HUES64 (cell line): ENCODE data around the gene FAT2.
"Not testable (repeated sequence)": the region's sequence is repeated elsewhere in the genome, so short reads cannot be mapped to it uniquely, and the experiment has no call there.

Experiments used
- H3K27ac ChIP-seq: 2 replicates; pipeline ENCODE4 v1.7.0; 2013; ENCODE audit warnings: low read depth, low read length, inconsistent platforms
- H3K27me3 ChIP-seq: 2 replicates; pipeline ENCODE4 v1.6.1; 2013; ENCODE audit warnings: mild to moderate bottlenecking, low read length; ENCODE audit not compliant: insufficient read depth
- H3K36me3 ChIP-seq: 2 replicates; pipeline ENCODE4 v1.6.1; 2013; ENCODE audit warnings: mild to moderate bottlenecking, low read length; ENCODE audit not compliant: insufficient read depth
- H3K4me1 ChIP-seq: 2 replicates; pipeline ENCODE4 v1.6.1; 2013; ENCODE audit warnings: mild to moderate bottlenecking, low read length, moderate library complexity; ENCODE audit not compliant: insufficient read depth
- H3K4me3 ChIP-seq: 2 replicates; pipeline ENCODE4 v1.5.1; 2013; ENCODE audit warnings: mild to moderate bottlenecking, low read length, moderate library complexity
- H3K9ac ChIP-seq: 2 replicates; pipeline ENCODE4 v1.6.1; 2013; ENCODE audit warnings: mild to moderate bottlenecking, low read depth, low read length
- H3K9me3 ChIP-seq: 2 replicates; pipeline ENCODE4 v1.6.1; 2013; ENCODE audit warnings: low read depth, low read length; ENCODE audit not compliant: insufficient read depth
- WGBS: fragments of 150-250, 120-280 bp; methylation state at CpG from one replicate; pipeline ENCODE4 v1.1.7; 2013; ENCODE audit warnings: missing lambda C conversion rate; 5-methylcytosine and 5-hydroxymethylcytosine counted together

The FAT2 gene

GRCh38 chr5:151596828-151597539, 5.9 kb upstream of the FAT2 start:
- Histone ChIP-seq H3K27me3 (no peaks in the 10 kb centered on the region), H3K27ac (no peak overlapping the region)
- 25% methylated on average over 2 of the region's 2 CpGs for WGBS

GRCh38 chr5:151595411-151595826, 4.3 kb upstream of the FAT2 start:
- Histone ChIP-seq H3K27me3 (peaks cover 2% of the 10 kb centered on the region; the same call in 1 of the 2 replicates), H3K9me3 (no peaks in the 10 kb centered on the region), H3K4me1 (peaks cover 22% of the 10 kb centered on the region), H3K9ac (no peak overlapping the region), H3K27ac (no peak overlapping the region), H3K36me3 (no peaks in the 10 kb centered on the region), H3K4me3 (no peak overlapping the region)
- WGBS: 85% methylated on average over 11 of the region's 11 CpGs

More at GRCh38 chr5:151596828-151597539, 5.9 kb upstream of the FAT2 start:
- H3K9ac ChIP-seq: no peak overlapping the region
- peaks cover 22% of the 10 kb centered on the region for H3K4me1 ChIP-seq
- H3K9me3 ChIP-seq: no peaks in the 10 kb centered on the region
- no peak overlapping the region for H3K4me3 ChIP-seq
- H3K36me3 ChIP-seq: no peaks in the 10 kb centered on the region

- H3K36me3 ChIP-seq: no peaks in the 10 kb centered on the region
These were observed 1.8 kb upstream of the FAT2 start for GRCh38 chr5:151592855-151593408.

GRCh38 chr5:151589878-151590570, 1.1 kb downstream of the FAT2 start:
- no peak overlapping the region for H3K27ac ChIP-seq
- WGBS: 83% methylated on average over 6 of the region's 6 CpGs
- H3K36me3 ChIP-seq: no peaks in the 10 kb centered on the region

More at GRCh38 chr5:151592855-151593408, 1.8 kb upstream of the FAT2 start:
- Histone ChIP-seq H3K9me3 (no peaks in the 10 kb centered on the region), H3K27ac (no peak overlapping the region), H3K4me3 (no peak overlapping the region), H3K4me1 (peaks cover 19% of the 10 kb centered on the region), H3K27me3 (peaks cover 8% of the 10 kb centered on the region; the same call in 1 of the 2 replicates), H3K9ac (no peak overlapping the region)
- 80% methylated on average over 10 of the region's 10 CpGs for WGBS

GRCh38 chr5:151587796-151588555, 3.2 kb downstream of the FAT2 start:
- WGBS: 94% methylated on average over 5 of the region's 5 CpGs
- H3K4me3 ChIP-seq: no peak overlapping the region
- H3K27ac ChIP-seq: no peak overlapping the region
- no peaks in the 10 kb centered on the region; the same call in 1 of the 2 replicates for H3K4me1 ChIP-seq
- H3K27me3 ChIP-seq: peaks cover 8% of the 10 kb centered on the region; the same call in 1 of the 2 replicates
- H3K36me3 ChIP-seq: no peaks in the 10 kb centered on the region
- H3K9ac ChIP-seq: no peak overlapping the region
- H3K9me3 ChIP-seq: no peaks in the 10 kb centered on the region

More at GRCh38 chr5:151589878-151590570, 1.1 kb downstream of the FAT2 start:
- Histone ChIP-seq H3K4me3 (no peak overlapping the region), H3K9ac (no peak overlapping the region), H3K27me3 (peaks cover 8% of the 10 kb centered on the region; the same call in 1 of the 2 replicates), H3K4me1 (no peaks in the 10 kb centered on the region; the same call in 1 of the 2 replicates), H3K9me3 (no peaks in the 10 kb centered on the region)

GRCh38 chr5:151585970-151586369, 5.2 kb downstream of the FAT2 start:
- H3K27ac ChIP-seq: no peak overlapping the region
- H3K4me3 ChIP-seq: no peak overlapping the region
- peaks cover 8% of the 10 kb centered on the region; the same call in 1 of the 2 replicates for H3K4me1 ChIP-seq
- no peaks in the 10 kb centered on the region for H3K36me3 ChIP-seq
- H3K27me3 ChIP-seq: peaks cover 8% of the 10 kb centered on the region; the same call in 1 of the 2 replicates
- no peaks in the 10 kb centered on the region for H3K9me3 ChIP-seq
- no peak overlapping the region for H3K9ac ChIP-seq
- 92% methylated on average over 10 of the region's 10 CpGs for WGBS

GRCh38 chr5:151585344-151585743, 5.8 kb downstream of the FAT2 start:
- H3K27ac ChIP-seq: not testable (repeated sequence)

GRCh38 chr5:151584057-151584937, 6.8 kb downstream of the FAT2 start:
- 90% methylated on average over 14 of the region's 14 CpGs for WGBS
- Histone ChIP-seq H3K36me3 (no peaks in the 10 kb centered on the region), H3K4me3 (no peak overlapping the region), H3K27ac (no peak overlapping the region), H3K9ac (no peak overlapping the region), H3K9me3 (no peaks in the 10 kb centered on the region), H3K4me1 (peaks cover 8% of the 10 kb centered on the region; the same call in 1 of the 2 replicates), H3K27me3 (no peaks in the 10 kb centered on the region)

More at GRCh38 chr5:151585344-151585743, 5.8 kb downstream of the FAT2 start:
- H3K9me3 ChIP-seq, H3K9ac ChIP-seq, H3K36me3 ChIP-seq, H3K27me3 ChIP-seq, H3K4me1 ChIP-seq, H3K4me3 ChIP-seq: not testable (repeated sequence)
- 64% methylated on average over 4 of the region's 4 CpGs for WGBS

GRCh38 chr5:151581812-151582583, 9.1 kb downstream of the FAT2 start:
- H3K4me3 ChIP-seq: no peak overlapping the region
- no peaks in the 10 kb centered on the region for H3K36me3 ChIP-seq
- 55% methylated on average over 6 of the region's 6 CpGs for WGBS
- H3K27me3 ChIP-seq: no peaks in the 10 kb centered on the region
- H3K27ac ChIP-seq: no peak overlapping the region
- H3K9ac ChIP-seq: no peak overlapping the region
- H3K9me3 ChIP-seq: no peaks in the 10 kb centered on the region
- peaks cover 8% of the 10 kb centered on the region; the same call in 1 of the 2 replicates for H3K4me1 ChIP-seq
